Karpas-422 (cell line): ENCODE measurements around the gene SLC29A1. TPM values are rescaled to one million over a fixed set of nuclear protein-coding genes. Genes with fewer than 3 reads are reported as not detected.

ENCODE experiments used
- DNase-seq: peaks from one replicate; pipeline ENCODE4 v3.0.0-alpha.2; 2015
- H2AFZ ChIP-seq: fragments of 200-600 bp; sonication (generic); 2 replicates; pipeline ENCODE4 v1.6.1; 2014; ENCODE audit warnings: antibody characterized with exemption, low read length, mixed read lengths
- H3K27ac ChIP-seq: fragments of 200-600 bp; sonication (generic); 2 replicates; pipeline ENCODE4 v1.5.1; 2014; ENCODE audit warnings: mild to moderate bottlenecking, low read length, moderate library complexity
- H3K27me3 ChIP-seq: fragments of 200-600 bp; sonication (generic); 2 replicates; pipeline ENCODE4 v1.6.1; 2014; ENCODE audit warnings: low read length, mixed read lengths
- H3K36me3 ChIP-seq: fragments of 200-600 bp; sonication (generic); 2 replicates; pipeline ENCODE4 v1.6.1; 2014; ENCODE audit warnings: low read length, mixed read lengths; ENCODE audit not compliant: insufficient read depth
- H3K4me1 ChIP-seq: fragments of 200-600 bp; sonication (generic); 2 replicates; pipeline ENCODE4 v1.6.1; 2014; ENCODE audit warnings: mild to moderate bottlenecking, low read length, mixed read lengths
- H3K4me2 ChIP-seq: fragments of 200-600 bp; sonication (generic); 2 replicates; pipeline ENCODE4 v1.6.1; 2014; ENCODE audit warnings: low read length, low read depth, mild to moderate bottlenecking; ENCODE audit not compliant: poor library complexity, severe bottlenecking
- H3K4me3 ChIP-seq: fragments of 200-600 bp; sonication (generic); 2 replicates; pipeline ENCODE4 v1.5.1; 2014; ENCODE audit warnings: mild to moderate bottlenecking, antibody characterized with exemption, low read length, mixed read lengths
- H3K79me2 ChIP-seq: fragments of 200-600 bp; sonication (generic); 2 replicates; pipeline ENCODE4 v1.6.1; 2014; ENCODE audit warnings: mild to moderate bottlenecking, low read length, mixed read lengths
- H3K9ac ChIP-seq: fragments of 200-600 bp; sonication (generic); 2 replicates; pipeline ENCODE4 v1.6.0; 2014; ENCODE audit warnings: low read length
- H3K9me2 ChIP-seq: fragments of 200-600 bp; sonication (generic), shearing (Covaris generic); replicated peaks from 2 replicates; pipeline ENCODE4 v1.6.0; 2014; ENCODE audit warnings: mild to moderate bottlenecking, low read length, moderate library complexity; ENCODE audit not compliant: insufficient read depth
- H3K9me3 ChIP-seq: fragments of 300-700, 200-600 bp; sonication (generic); 2 replicates; pipeline ENCODE4 v1.6.1; 2014; ENCODE audit warnings: low read length, mixed read lengths
- H4K20me1 ChIP-seq: fragments of 200-600 bp; sonication (generic); 2 replicates; pipeline ENCODE4 v1.6.1; 2014; ENCODE audit warnings: mild to moderate bottlenecking, antibody characterized with exemption, low read length, low read depth; ENCODE audit not compliant: insufficient read depth
- total RNA-seq: library from RNA; depleted of rRNA; stranded (reverse); fragments of >200 nt; shearing (Covaris generic); gene quantifications from 2 replicates; pipeline ENCODE4 v1.2.3, GENCODE V29; 2014; ENCODE audit warnings: low replicate concordance

SLC29A1 gene
- total RNA-seq, 1 experiment from 2014 or later: 26.9 TPM

GRCh38 chr6:44268095-44268628, 44.8 kb downstream of the SLC29A1 start:
- DNase-seq: peak; percentile 84
- Histone ChIP-seq H3K4me3 (no peak overlapping the region), H3K4me1 (peaks cover 17% of the 10 kb centered on the region), H3K36me3 (no peaks in the 10 kb centered on the region), H4K20me1 (0 out of 2 replicates have a peak, but pooled peaks cover 3% of the 10 kb centered on the region), H3K9me2 (no peaks in the 10 kb centered on the region), H3K9me3 (no peaks in the 10 kb centered on the region), H2AFZ (no peak overlapping the region), H3K4me2 (no peak overlapping the region), H3K79me2 (peaks cover 17% of the 10 kb centered on the region), H3K9ac (no peak overlapping the region), H3K27me3 (no peaks in the 10 kb centered on the region), H3K27ac (no peak overlapping the region)

DNA sequence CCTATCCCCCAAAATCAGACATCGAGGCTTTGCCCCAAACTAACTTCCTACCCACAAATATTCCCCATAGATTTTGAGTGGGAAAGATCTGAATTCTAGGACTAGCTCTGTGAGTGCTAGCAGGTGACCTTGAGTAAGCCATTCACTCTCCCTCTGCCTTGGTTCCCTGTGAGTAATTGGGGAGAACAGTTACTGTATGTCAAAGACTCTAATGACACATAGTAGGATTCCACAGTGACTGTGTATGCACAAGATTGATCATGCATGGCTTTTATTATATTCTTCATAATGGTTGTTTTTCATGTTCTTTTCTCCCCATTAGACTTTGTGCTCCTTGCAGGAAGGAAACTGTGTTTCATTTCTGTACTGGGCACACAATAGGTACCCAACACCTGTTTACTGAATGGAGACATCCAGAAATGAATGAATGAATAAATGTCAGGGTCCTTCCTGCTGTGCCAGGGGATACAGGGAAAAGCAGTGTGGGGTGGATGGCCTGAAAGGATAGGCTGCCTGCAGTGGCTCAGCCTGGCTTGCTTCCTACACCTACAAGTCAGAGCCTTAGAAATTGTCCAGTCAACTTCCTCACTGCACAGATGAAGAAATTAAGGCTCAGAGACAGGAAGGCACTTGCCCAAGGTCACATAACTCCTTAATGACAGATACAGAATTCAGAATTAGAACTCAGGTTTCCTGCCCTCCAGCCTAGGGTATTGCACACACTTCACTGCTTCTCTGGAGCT, 46.0 kb downstream of the SLC29A1 start:
- Histone ChIP-seq H3K4me2 (no peak overlapping the region), H3K36me3 (no peaks in the 10 kb centered on the region), H3K27me3 (no peaks in the 10 kb centered on the region)

GRCh38 chr6:44269921-44270525, 46.6 kb downstream of the SLC29A1 start, which contains the start of gene TMEM151B:
TSS of gene TMEM151B (plus strand) at chr6:44270450. CDS start at chr6:44270743, 293 bp downstream.
- H3K9me3 ChIP-seq: no peaks in the 10 kb centered on the region
- DNase-seq: peak; percentile 54
- H3K9ac ChIP-seq: peak within 1 kb of the TSS; percentile 20; the same call in 1 of the 2 replicates
- H3K4me1 ChIP-seq: peaks cover 3% of the 10 kb centered on the region; the same call in 1 of the 2 replicates
- H3K27ac ChIP-seq: no peak within 1 kb of the TSS
- no peaks in the 10 kb centered on the region; the same call in 1 of the 2 replicates for H3K79me2 ChIP-seq
- H3K9me2 ChIP-seq: no peaks in the 10 kb centered on the region
- peak within 1 kb of the TSS; percentile 47; the same call in 1 of the 2 replicates for H3K4me3 ChIP-seq
- H3K36me3 ChIP-seq: no peaks in the 10 kb centered on the region
- peak within 1 kb of the TSS; percentile 44 for H3K4me2 ChIP-seq
- no peaks in the 10 kb centered on the region for H3K27me3 ChIP-seq
- no peak within 1 kb of the TSS for H2AFZ ChIP-seq
- H4K20me1 ChIP-seq: 0 out of 2 replicates have a peak, but pooled peaks cover 3% of the 10 kb centered on the region

More for the DNA sequence above, 46.0 kb downstream of the SLC29A1 start:
- no peak for DNase-seq
- Histone ChIP-seq H3K9ac (no peak overlapping the region), H2AFZ (no peak overlapping the region), H3K9me2 (no peaks in the 10 kb centered on the region), H3K79me2 (peaks cover 6% of the 10 kb centered on the region), H3K9me3 (no peaks in the 10 kb centered on the region), H3K4me1 (peaks cover 7% of the 10 kb centered on the region), H3K27ac (no peak overlapping the region), H3K4me3 (no peak overlapping the region), H4K20me1 (0 out of 2 replicates have a peak, but pooled peaks cover 3% of the 10 kb centered on the region)

- peak overlapping the region; percentile 44 for H3K4me2 ChIP-seq
- no peak overlapping the region for H3K27ac ChIP-seq
- no peaks in the 10 kb centered on the region for H3K9me3 ChIP-seq
- H3K79me2 ChIP-seq: no peaks in the 10 kb centered on the region
- H3K9me2 ChIP-seq: no peaks in the 10 kb centered on the region
- no peaks in the 10 kb centered on the region for H3K27me3 ChIP-seq
- H3K4me3 ChIP-seq: peak overlapping the region; percentile 47; the same call in 1 of the 2 replicates
- peak overlapping the region; percentile 20; the same call in 1 of the 2 replicates for H3K9ac ChIP-seq
- H4K20me1 ChIP-seq: 0 out of 2 replicates have a peak, but pooled peaks cover 3% of the 10 kb centered on the region
- H2AFZ ChIP-seq: no peak overlapping the region
- DNase-seq: no peak
- peaks cover 3% of the 10 kb centered on the region; the same call in 1 of the 2 replicates for H3K4me1 ChIP-seq
- no peaks in the 10 kb centered on the region for H3K36me3 ChIP-seq
Measured at GRCh38 chr6:44270526-44271405, 47.4 kb downstream of the SLC29A1 start.

DNA sequence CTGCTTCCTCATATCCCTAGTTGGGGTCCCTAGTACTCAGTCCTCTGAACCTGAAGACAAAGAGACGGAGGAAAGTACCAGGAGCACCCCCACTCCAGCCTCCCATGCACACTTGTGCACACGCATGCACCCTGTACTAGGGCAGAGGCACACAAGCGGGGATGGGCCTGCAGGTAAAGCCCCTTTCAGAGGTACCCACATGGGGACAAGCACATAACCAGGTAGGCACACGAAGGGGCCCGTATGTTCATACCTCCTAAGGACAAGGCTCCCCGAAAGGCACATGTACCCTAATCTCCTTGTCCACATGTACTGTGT, 48.0 kb downstream of the SLC29A1 start:
- Histone ChIP-seq H3K27me3 (no peaks in the 10 kb centered on the region), H3K27ac (no peak overlapping the region), H3K9ac (no peak overlapping the region), H3K4me1 (0 out of 2 replicates have a peak, but pooled peaks cover 3% of the 10 kb centered on the region), H3K4me3 (peak overlapping the region; percentile 47; the same call in 1 of the 2 replicates), H4K20me1 (0 out of 2 replicates have a peak, but pooled peaks cover 3% of the 10 kb centered on the region), H2AFZ (no peak overlapping the region), H3K4me2 (peak overlapping the region; percentile 44), H3K9me2 (no peaks in the 10 kb centered on the region), H3K9me3 (no peaks in the 10 kb centered on the region), H3K36me3 (no peaks in the 10 kb centered on the region), H3K79me2 (no peaks in the 10 kb centered on the region)
- DNase-seq: no peak

DNA sequence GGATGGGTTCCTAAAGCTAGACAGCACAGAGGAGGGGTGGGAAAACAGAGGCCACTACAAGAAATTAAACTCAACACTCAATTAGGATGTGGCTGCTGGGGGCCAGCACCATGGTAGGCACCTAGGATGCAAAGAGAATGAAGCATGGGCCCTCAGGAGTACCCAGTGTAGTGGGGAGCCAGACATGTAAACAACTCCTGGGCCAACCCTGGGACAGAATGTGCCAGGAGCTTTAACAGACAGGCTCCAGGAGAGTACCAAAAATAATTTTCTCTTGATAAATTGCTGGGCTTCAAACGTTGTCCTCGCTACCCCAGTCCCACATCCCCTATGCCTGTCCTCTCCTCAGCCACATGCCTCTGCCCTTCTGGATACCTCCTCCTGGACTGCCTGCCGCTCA, 48.5 kb downstream of the SLC29A1 start:
- Histone ChIP-seq H3K9me2 (no peaks in the 10 kb centered on the region), H4K20me1 (0 out of 2 replicates have a peak, but pooled peaks cover 3% of the 10 kb centered on the region), H3K27me3 (no peaks in the 10 kb centered on the region), H3K4me1 (0 out of 2 replicates have a peak, but pooled peaks cover 3% of the 10 kb centered on the region), H3K9ac (no peak overlapping the region), H3K4me3 (no peak overlapping the region), H3K79me2 (no peaks in the 10 kb centered on the region), H3K27ac (no peak overlapping the region), H3K9me3 (no peaks in the 10 kb centered on the region), H3K36me3 (no peaks in the 10 kb centered on the region), H2AFZ (no peak overlapping the region), H3K4me2 (no peak overlapping the region)
- no peak for DNase-seq

GRCh38 chr6:44272529-44272928, 49.1 kb downstream of the SLC29A1 start:
- H3K9me2 ChIP-seq: no peaks in the 10 kb centered on the region
- no peaks in the 10 kb centered on the region for H3K79me2 ChIP-seq
- H3K9me3 ChIP-seq: no peaks in the 10 kb centered on the region
- H3K4me3 ChIP-seq: no peak overlapping the region
- no peak overlapping the region for H3K27ac ChIP-seq
- H2AFZ ChIP-seq: no peak overlapping the region
- no peak overlapping the region for H3K4me2 ChIP-seq
- no peak for DNase-seq
- no peak overlapping the region for H3K9ac ChIP-seq
- H3K27me3 ChIP-seq: no peaks in the 10 kb centered on the region
- 0 out of 2 replicates have a peak, but pooled peaks cover 3% of the 10 kb centered on the region for H3K4me1 ChIP-seq
- H4K20me1 ChIP-seq: 0 out of 2 replicates have a peak, but pooled peaks cover 3% of the 10 kb centered on the region
- H3K36me3 ChIP-seq: no peaks in the 10 kb centered on the region
